HCT116 (cell line): ENCODE results near the gene TYROBP. TPM values are rescaled to one million over a fixed set of nuclear protein-coding genes. Genes with fewer than 3 reads are reported as not detected.

Experiments used
- ATAC-seq: fragments of 200-7000 bp; cut with Tn5 transposase; 2 replicates; pipeline ENCODE4 v1.9.1; 2020; ENCODE audit warnings: mild to moderate bottlenecking, moderate library complexity
- BruUV-seq: library from RNA; stranded (reverse); fragments of 400-500 nt; replicated peaks from 2 replicates; lab custom pipeline; 2021; lab: Mats Ljungman, UMichigan
- CTCF ChIA-PET: fragments of 300-600 bp; sonication (Branson Sonifier 250); formaldehyde crosslinking; loops from one replicate; lab custom pipeline; 2021; ENCODE audit warnings: antibody characterized with exemption; lab: Charles Lee
- POLR2A ChIA-PET: fragments of 300-600, 350-600 bp; sonication (Branson Sonifier 250); formaldehyde crosslinking; loops from one replicate; lab custom pipeline; 2021; ENCODE audit warnings: antibody characterized with exemption; lab: Charles Lee
- RAD21 ChIA-PET, 2 experiments: fragments of 300-600 bp; sonication (Branson Sonifier 250); formaldehyde crosslinking; loops; one replicate each; lab custom pipeline; 2023; ENCODE audit warnings: low total read pairs in 2 of 2; ENCODE audit not compliant: uncharacterized antibody in 2 of 2, unreplicated experiment in 2 of 2, low non-redundant PET in 1 of 2; lab: Charles Lee
- DNase-seq: peaks from one replicate; pipeline ENCODE4 v3.0.0-alpha.2; 2010; ENCODE audit warnings: low read depth, low spot score
- H2AFZ ChIP-seq: fragments of 200-600 bp; shearing (Covaris generic), sonication (generic); 2 replicates; pipeline ENCODE4 v1.6.1; 2017; ENCODE audit warnings: low read depth, mixed run types, mixed read lengths, antibody characterized with exemption, low read length; ENCODE audit not compliant: poor library complexity, severe bottlenecking
- H3K27ac ChIP-seq: 2 replicates; pipeline ENCODE4 v1.5.1; 2012; ENCODE audit warnings: low read depth, low read length
- H3K27me3 ChIP-seq: fragments of 200-600 bp; sonication (generic); 2 replicates; pipeline ENCODE4 v1.6.1; 2016; ENCODE audit warnings: mixed run types, low read length, mixed read lengths; ENCODE audit not compliant: insufficient read depth
- H3K36me3 ChIP-seq, 2 experiments: fragments of 200-500 bp in 1 of 2; fragments of 200-600 bp in 1 of 2; sonication (Bioruptor generic) in 1 of 2; sonication (generic) in 1 of 2; 2 replicates each; pipeline versions ENCODE4 v1.5.1 to v1.6.1; 2014 to 2016; ENCODE audit warnings: low read length in 2 of 2, inconsistent platforms in 1 of 2, mixed read lengths in 1 of 2, mixed run types in 1 of 2; ENCODE audit not compliant: insufficient read depth in 2 of 2, control insufficient read depth in 1 of 2
- H3K4me1 ChIP-seq, 2 experiments: fragments of 200-600 bp in 1 of 2; sonication (generic) in 1 of 2; 2 replicates each; pipeline versions ENCODE4 v1.5.1 to v1.6.1; 2012 to 2017; ENCODE audit warnings: low read length in 2 of 2, inconsistent platforms in 1 of 2, mild to moderate bottlenecking in 1 of 2, mixed read lengths in 1 of 2, mixed run types in 1 of 2, moderate library complexity in 1 of 2; ENCODE audit not compliant: insufficient read depth in 2 of 2, control insufficient read depth in 1 of 2
- H3K4me2 ChIP-seq: fragments of 200-600 bp; sonication (generic); 2 replicates; pipeline ENCODE4 v1.6.1; 2017; ENCODE audit warnings: mixed run types, low read length, mixed read lengths
- H3K4me3 ChIP-seq, 2 experiments: fragments of 200-600 bp in 1 of 2; sonication (generic) in 1 of 2; replicated peaks in 1 of 2; 2 replicates each; pipeline ENCODE4 v1.5.1; 2011 to 2016; ENCODE audit warnings: low read length in 2 of 2, control low read depth in 1 of 2, low read depth in 1 of 2, mild to moderate bottlenecking in 1 of 2, mixed read lengths in 1 of 2, mixed run types in 1 of 2
- H3K79me2 ChIP-seq: fragments of 200-600 bp; sonication (generic); 2 replicates; pipeline ENCODE4 v1.6.1; 2017; ENCODE audit warnings: mild to moderate bottlenecking, mixed run types, low read length, moderate library complexity, mixed read lengths; ENCODE audit not compliant: insufficient read depth
- H3K9ac ChIP-seq: fragments of 200-600 bp; sonication (generic); 2 replicates; pipeline ENCODE4 v1.6.1; 2016; ENCODE audit warnings: low read length, mixed read lengths
- H3K9me2 ChIP-seq: fragments of 200-600 bp; sonication (generic), shearing (Covaris generic); 2 replicates; pipeline ENCODE4 v1.6.1; 2017; ENCODE audit warnings: mixed run types, mild to moderate bottlenecking, moderate library complexity; ENCODE audit not compliant: insufficient read depth
- H3K9me3 ChIP-seq, 2 experiments: fragments of 200-500 bp in 1 of 2; fragments of 200-600 bp in 1 of 2; sonication (Bioruptor generic) in 1 of 2; sonication (generic) in 1 of 2; 2 replicates each; pipeline ENCODE4 v1.6.1; 2014 to 2017; ENCODE audit warnings: low read length in 2 of 2, mixed read lengths in 2 of 2, inconsistent platforms in 1 of 2, low read depth in 1 of 2, mild to moderate bottlenecking in 1 of 2, mixed run types in 1 of 2, moderate library complexity in 1 of 2; ENCODE audit not compliant: control insufficient read depth in 1 of 2, insufficient read depth in 1 of 2
- H4K20me1 ChIP-seq: fragments of 200-600 bp; sonication (generic), shearing (Covaris generic); 2 replicates; pipeline ENCODE4 v1.6.1; 2017; ENCODE audit warnings: mixed run types, mild to moderate bottlenecking, moderate library complexity; ENCODE audit not compliant: insufficient read depth
- ATF3 ChIP-seq: IDR thresholded peaks from 2 replicates; pipeline ENCODE4 v1.6.1; 2012
- CBX3 ChIP-seq: IDR thresholded peaks from 2 replicates; pipeline ENCODE4 v1.6.1; 2012; ENCODE audit warnings: low read depth
- CEBPB ChIP-seq: IDR thresholded peaks from 2 replicates; pipeline ENCODE4 v1.6.1; 2012; ENCODE audit warnings: low read depth
- EZH2 ChIP-seq: fragments of 200-600 bp; sonication (generic); IDR thresholded peaks from 2 replicates; pipeline ENCODE4 v1.6.1; 2017; ENCODE audit warnings: antibody characterized with exemption, mixed run types
- FOSL1 ChIP-seq: IDR thresholded peaks from 2 replicates; pipeline ENCODE4 v1.6.1; 2012; ENCODE audit warnings: low read depth
- JUND ChIP-seq: IDR thresholded peaks from 2 replicates; pipeline ENCODE4 v1.6.1; 2012
- MAX ChIP-seq: IDR thresholded peaks from 2 replicates; pipeline ENCODE4 v1.6.1; 2012
- POLR2AphosphoS5 ChIP-seq: IDR thresholded peaks from 2 replicates; pipeline ENCODE4 v1.6.1; 2011; ENCODE audit warnings: mild to moderate bottlenecking, low read depth, low read length, moderate library complexity
- RAD21 ChIP-seq: IDR thresholded peaks from 2 replicates; pipeline ENCODE4 v1.6.1; 2012; ENCODE audit warnings: low read depth, mild to moderate bottlenecking
- intact Hi-C: fragments of 100-400 bp; cut with micrococcal nuclease; formaldehyde crosslinking; loops from 2 replicates; pipeline ENCODE4 v1.10.0; 2022
- total RNA-seq: library from RNA; stranded (reverse); gene quantifications from one replicate; pipeline ENCODE4 v1.2.1, GENCODE V29; 2021; ENCODE audit not compliant: unreplicated experiment
- TF ChIP-seq, protein P1 (sequence below), 3 experiments: fragments of 200-600 bp in 1 of 3; sonication (generic) in 1 of 3; IDR thresholded peaks in 2 of 3; conservative IDR thresholded peaks in 1 of 3; 2 replicates each; pipeline ENCODE4 v1.5.1; 2012 to 2017; ENCODE audit warnings: low read depth in 2 of 3, low read length in 2 of 3, antibody characterized with exemption in 1 of 3, borderline replicate concordance in 1 of 3, control low read depth in 1 of 3, mild to moderate bottlenecking in 1 of 3, mixed read lengths in 1 of 3, mixed run types in 1 of 3, moderate library complexity in 1 of 3; ENCODE audit not compliant: insufficient read depth in 1 of 3

The TYROBP gene
- total RNA-seq, 1 experiment from 2014 or later = 0.49 TPM

DNA sequence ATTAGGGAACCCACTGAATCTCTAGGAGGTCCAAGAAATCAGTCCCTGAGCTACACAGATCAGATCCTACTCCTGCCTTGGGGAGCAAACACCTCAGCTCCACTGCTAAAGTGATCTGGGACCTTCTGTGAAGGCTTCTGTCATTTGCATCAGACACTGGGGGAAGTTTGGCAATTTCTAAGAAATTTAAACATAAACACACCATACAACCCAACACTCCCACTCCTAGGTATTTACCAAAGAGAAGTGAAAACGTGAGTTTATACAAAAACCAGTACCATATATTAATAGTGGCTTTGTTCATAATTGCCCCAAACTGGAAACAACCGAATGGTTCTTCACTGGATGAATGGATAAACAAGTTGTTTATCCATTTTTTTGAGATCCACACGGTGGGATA lies 7.3 kb upstream of the TYROBP start:
- no TSS peak for BruUV-seq
- CTCF ChIA-PET = no interaction called here

More for the DNA sequence above, 7.3 kb upstream of the TYROBP start:
- intact Hi-C loops = no loop called here
- ChIA-PET RAD21 (interaction anchor here in 1 of 2 experiments (0.7 kb wide), 1 partner anchor 97 kb away, joined by 3 read pairs; no protein-coding TSS in a partner anchor), POLR2A (no interaction called here)
- no peak overlapping the region for H3K9ac ChIP-seq
- no peaks in the 10 kb centered on the region for H3K36me3 ChIP-seq
- H4K20me1 ChIP-seq = no peaks in the 10 kb centered on the region
- no peak overlapping the region for H3K27ac ChIP-seq
- no peak for TF ChIP-seq CBX3
- TF ChIP-seq ATF3 = no peak
- TF ChIP-seq, protein P1, sequence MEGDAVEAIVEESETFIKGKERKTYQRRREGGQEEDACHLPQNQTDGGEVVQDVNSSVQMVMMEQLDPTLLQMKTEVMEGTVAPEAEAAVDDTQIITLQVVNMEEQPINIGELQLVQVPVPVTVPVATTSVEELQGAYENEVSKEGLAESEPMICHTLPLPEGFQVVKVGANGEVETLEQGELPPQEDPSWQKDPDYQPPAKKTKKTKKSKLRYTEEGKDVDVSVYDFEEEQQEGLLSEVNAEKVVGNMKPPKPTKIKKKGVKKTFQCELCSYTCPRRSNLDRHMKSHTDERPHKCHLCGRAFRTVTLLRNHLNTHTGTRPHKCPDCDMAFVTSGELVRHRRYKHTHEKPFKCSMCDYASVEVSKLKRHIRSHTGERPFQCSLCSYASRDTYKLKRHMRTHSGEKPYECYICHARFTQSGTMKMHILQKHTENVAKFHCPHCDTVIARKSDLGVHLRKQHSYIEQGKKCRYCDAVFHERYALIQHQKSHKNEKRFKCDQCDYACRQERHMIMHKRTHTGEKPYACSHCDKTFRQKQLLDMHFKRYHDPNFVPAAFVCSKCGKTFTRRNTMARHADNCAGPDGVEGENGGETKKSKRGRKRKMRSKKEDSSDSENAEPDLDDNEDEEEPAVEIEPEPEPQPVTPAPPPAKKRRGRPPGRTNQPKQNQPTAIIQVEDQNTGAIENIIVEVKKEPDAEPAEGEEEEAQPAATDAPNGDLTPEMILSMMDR (IDR thresholded peaks at IDR 0.05 in 2 of 3, conservative IDR thresholded peaks at IDR 0.05 in 1 of 3; ENCODE audit: borderline replicate concordance in 1 of 3, insufficient read depth in 1 of 3, low read depth in 2 of 3, low read length in 2 of 3) = no peak
- TF ChIP-seq EZH2 = no peak
- no peak for TF ChIP-seq JUND
- TF ChIP-seq RAD21 = no peak
- no peak for TF ChIP-seq MAX
- TF ChIP-seq POLR2AphosphoS5 = no peak
- no peak for TF ChIP-seq CEBPB
- no peak for TF ChIP-seq FOSL1
- peaks cover 11 to 20% of the 10 kb centered on the region in 2 experiments for H3K4me1 ChIP-seq
- H3K79me2 ChIP-seq = no peaks in the 10 kb centered on the region
- H3K27me3 ChIP-seq = no peaks in the 10 kb centered on the region
- H3K9me3 ChIP-seq = no peaks in the 10 kb centered on the region
- H3K4me2 ChIP-seq = no peak overlapping the region
- ATAC-seq (no peak), DNase-seq (no peak)
- H3K9me2 ChIP-seq = no peaks in the 10 kb centered on the region
- H3K4me3 ChIP-seq = no peak overlapping the region
- H2AFZ ChIP-seq = no peak overlapping the region
